Gastroesophageal sphincter (tissue), 3 donors: ENCODE data around the gene EPHA2.

Experiments used
- EP300 ChIP-seq: sonication (generic); formaldehyde crosslinking; IDR thresholded peaks from one replicate; pipeline ENCODE4 v1.6.1; 2017; ENCODE audit warnings: antibody characterized with exemption, mild to moderate bottlenecking
- POLR2A ChIP-seq, 2 donors: fragments of 450-650 bp; IDR thresholded peaks; one replicate each; pipeline ENCODE4 v1.6.1; 2017; ENCODE audit warnings: antibody characterized with exemption in 2 of 2, mild to moderate bottlenecking in 2 of 2, moderate library complexity in 1 of 2
- POLR2AphosphoS5 ChIP-seq: sonication (generic); formaldehyde crosslinking; IDR thresholded peaks from one replicate; pipeline ENCODE4 v1.6.1; 2017; ENCODE audit warnings: antibody characterized with exemption
- TF ChIP-seq, protein P1 (sequence below), 4 experiments: fragments of 200-600 bp in 2 of 4; fragments of 450-650 bp in 2 of 4; sonication (generic) in 1 of 4; IDR thresholded peaks; one replicate each; pipeline ENCODE4 v1.5.1; 2017 to 2019; ENCODE audit warnings: antibody characterized with exemption in 4 of 4, mild to moderate bottlenecking in 2 of 4, moderate library complexity in 2 of 4

DNA sequence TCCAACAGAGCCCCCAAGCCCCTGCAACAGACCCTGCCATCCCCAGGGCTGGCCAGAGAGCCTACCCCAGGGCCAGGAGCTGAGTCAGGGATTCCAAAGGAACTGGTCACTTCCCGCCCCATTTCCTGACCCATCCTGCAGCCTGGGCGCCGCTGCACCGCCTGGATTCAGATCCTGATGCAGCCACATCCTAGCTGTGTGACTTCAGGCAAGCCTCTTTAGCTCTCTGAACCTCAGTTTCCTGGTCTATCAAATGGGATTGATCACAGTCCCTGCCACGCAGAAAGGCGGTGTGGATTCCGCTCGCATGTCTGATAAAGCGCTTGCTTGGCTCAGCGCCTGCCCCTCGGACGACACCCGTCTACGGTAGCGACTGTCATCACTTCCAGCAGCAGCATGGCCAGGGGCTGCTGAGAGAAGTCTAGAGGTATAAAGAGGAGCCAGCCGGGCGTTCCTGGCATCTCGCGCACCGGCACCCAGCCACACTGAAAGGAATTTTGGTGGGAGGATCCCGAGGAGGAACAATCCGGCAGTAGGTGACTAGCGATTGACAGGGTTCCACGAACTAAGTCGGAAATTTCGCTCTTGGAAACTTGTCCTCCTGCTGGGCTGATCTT, 10.1 kb downstream of the EPHA2 start:
- peak; percentile 43 for TF ChIP-seq POLR2AphosphoS5
- TF ChIP-seq, protein P1, sequence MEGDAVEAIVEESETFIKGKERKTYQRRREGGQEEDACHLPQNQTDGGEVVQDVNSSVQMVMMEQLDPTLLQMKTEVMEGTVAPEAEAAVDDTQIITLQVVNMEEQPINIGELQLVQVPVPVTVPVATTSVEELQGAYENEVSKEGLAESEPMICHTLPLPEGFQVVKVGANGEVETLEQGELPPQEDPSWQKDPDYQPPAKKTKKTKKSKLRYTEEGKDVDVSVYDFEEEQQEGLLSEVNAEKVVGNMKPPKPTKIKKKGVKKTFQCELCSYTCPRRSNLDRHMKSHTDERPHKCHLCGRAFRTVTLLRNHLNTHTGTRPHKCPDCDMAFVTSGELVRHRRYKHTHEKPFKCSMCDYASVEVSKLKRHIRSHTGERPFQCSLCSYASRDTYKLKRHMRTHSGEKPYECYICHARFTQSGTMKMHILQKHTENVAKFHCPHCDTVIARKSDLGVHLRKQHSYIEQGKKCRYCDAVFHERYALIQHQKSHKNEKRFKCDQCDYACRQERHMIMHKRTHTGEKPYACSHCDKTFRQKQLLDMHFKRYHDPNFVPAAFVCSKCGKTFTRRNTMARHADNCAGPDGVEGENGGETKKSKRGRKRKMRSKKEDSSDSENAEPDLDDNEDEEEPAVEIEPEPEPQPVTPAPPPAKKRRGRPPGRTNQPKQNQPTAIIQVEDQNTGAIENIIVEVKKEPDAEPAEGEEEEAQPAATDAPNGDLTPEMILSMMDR (IDR thresholded peaks at IDR 0.05) = no peak
- TF ChIP-seq POLR2A (IDR thresholded peaks at IDR 0.05) = peak in 1 of 2 donors; percentile 21
- no peak for TF ChIP-seq EP300
